Mammary epithelial cell (primary cell): ENCODE results near the gene TPTE2.

ENCODE experiments used
- EZH2 ChIP-seq: IDR thresholded peaks from 2 replicates; pipeline ENCODE4 v1.6.1; 2012; ENCODE audit warnings: low read length, inconsistent platforms, borderline replicate concordance
- TF ChIP-seq, protein P1 (sequence below), 2 donors: IDR thresholded peaks in 1 of 2; conservative IDR thresholded peaks in 1 of 2; 2 replicates each; pipeline ENCODE4 v1.5.1; 2011 to 2012; ENCODE audit warnings: inconsistent platforms in 2 of 2, low read length in 2 of 2, mild to moderate bottlenecking in 2 of 2, control low read depth in 1 of 2, low read depth in 1 of 2; ENCODE audit not compliant: insufficient read depth in 1 of 2; ENCODE audit errors: extremely low read depth in 1 of 2

DNA sequence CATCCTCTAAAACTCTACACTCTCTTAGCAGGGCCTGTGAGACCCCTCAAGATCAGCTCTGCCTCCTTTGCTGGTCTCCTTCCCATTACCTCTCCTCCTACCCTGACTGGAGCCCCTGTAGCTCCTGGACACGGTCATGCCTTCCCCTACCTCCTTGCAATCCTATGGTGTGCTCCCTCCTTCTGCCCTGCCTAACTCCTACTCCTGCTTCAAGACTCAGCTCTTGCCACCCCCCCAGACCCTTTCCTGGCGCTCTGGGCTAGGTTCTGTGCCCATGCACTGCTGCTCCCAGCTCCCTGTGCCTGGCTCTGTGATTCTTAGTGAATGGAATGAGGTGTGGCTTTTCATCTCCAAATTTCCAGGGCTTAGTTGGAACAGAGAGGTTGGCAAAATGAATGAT, 28.0 kb upstream of the TPTE2 start:
- TF ChIP-seq, protein P1, sequence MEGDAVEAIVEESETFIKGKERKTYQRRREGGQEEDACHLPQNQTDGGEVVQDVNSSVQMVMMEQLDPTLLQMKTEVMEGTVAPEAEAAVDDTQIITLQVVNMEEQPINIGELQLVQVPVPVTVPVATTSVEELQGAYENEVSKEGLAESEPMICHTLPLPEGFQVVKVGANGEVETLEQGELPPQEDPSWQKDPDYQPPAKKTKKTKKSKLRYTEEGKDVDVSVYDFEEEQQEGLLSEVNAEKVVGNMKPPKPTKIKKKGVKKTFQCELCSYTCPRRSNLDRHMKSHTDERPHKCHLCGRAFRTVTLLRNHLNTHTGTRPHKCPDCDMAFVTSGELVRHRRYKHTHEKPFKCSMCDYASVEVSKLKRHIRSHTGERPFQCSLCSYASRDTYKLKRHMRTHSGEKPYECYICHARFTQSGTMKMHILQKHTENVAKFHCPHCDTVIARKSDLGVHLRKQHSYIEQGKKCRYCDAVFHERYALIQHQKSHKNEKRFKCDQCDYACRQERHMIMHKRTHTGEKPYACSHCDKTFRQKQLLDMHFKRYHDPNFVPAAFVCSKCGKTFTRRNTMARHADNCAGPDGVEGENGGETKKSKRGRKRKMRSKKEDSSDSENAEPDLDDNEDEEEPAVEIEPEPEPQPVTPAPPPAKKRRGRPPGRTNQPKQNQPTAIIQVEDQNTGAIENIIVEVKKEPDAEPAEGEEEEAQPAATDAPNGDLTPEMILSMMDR (conservative IDR thresholded peaks at IDR 0.05 in 1 of 2, IDR thresholded peaks at IDR 0.05 in 1 of 2; ENCODE audit: extremely low read depth in 1 of 2, insufficient read depth in 1 of 2, low read depth in 1 of 2, low read length in 2 of 2) = no peak
- TF ChIP-seq EZH2 = no peak
